HG03460 (cell line): ENCODE measurements around the gene C4A.
A peak's percentile ranks its signal among the peaks of the same experiment; 100 is the strongest.
"Not testable (repeated sequence)": the region's sequence is repeated elsewhere in the genome, so short reads cannot be mapped to it uniquely, and the experiment has no call there.

Source experiments
- ATAC-seq: cut with Tn5 transposase; IDR thresholded peaks from one replicate; pipeline ENCODE4 v1.9.1; 2021; ENCODE audit not compliant: unreplicated experiment

C4A gene

DNA sequence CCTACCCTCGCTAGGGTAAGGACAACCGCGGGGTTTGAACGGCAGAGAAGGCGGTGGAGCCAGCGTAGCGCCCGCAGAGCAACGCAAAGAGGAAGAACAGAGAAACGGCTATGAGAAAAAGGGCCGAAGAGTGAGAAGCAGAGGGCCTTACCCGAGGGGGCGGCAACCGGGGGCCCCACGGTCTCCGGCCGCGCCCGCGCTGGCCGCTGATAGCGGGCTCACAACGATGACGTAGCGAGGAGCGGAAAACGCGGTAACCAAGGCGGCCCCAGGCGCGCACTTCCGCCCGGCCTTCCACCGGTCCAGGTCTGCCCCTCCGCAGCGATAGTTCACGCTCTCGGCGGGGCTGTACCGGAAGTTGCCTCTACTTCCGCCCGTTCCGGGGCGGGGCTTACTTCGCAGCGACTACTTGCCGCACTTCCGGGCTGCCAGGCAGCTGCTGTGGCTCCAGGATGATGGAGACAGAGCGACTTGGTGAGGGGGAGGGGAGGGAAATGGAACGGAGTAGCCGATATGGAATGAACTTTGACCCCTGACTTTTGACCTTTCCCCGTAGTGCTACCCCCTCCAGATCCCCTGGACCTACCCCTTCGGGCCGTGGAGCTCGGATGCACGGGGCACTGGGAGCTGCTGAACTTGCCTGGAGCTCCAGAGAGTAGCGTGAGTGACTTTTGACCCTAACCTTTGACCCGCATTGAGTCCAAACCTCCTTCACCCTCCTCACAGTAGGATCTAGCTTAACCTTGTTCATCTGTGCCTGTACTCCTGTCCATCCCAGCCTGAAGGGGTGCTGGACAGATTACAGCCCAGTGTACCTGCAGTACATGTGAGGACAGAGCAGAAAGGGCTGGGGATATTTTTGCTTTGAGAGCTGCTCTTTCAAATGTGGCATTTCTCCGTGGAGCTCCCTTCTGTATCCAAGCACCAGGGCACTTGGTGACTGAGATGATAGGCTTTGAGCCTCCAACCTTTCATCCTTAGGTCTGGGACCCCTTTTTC is 22.8 kb upstream of the C4A start, which contains the start of the genes NELFE and SKIC2:
Gene NELFE (minus strand): TSS at position 231 of the 999 bp plus-strand sequence. CDS start 525 bp downstream, outside the sequence.
Gene SKIC2 (plus strand): TSS at position 435 of the 999 bp plus-strand sequence. CDS start 18 bp downstream, at position 453.
- peak; percentile 98 for ATAC-seq

DNA sequence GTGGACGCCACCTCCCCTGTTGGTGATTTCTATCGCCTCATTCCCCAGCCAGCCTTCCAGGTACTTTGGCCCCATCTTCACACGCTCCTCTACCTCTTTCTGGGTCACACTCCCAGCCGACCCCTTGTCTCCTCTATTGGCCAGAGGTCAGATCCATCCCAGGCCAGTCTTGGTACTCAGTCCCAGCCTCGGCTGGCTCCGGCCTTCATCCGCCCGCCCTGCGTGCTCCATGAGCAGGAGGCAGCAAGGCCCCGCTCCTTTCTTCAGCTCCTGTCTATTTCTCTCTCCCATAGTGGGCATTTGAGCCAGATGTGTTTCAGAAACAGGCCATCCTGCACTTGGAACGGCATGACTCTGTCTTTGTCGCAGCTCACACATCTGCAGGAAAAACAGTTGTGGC is 20.2 kb upstream of the C4A start:
- ATAC-seq, result no peak

DNA sequence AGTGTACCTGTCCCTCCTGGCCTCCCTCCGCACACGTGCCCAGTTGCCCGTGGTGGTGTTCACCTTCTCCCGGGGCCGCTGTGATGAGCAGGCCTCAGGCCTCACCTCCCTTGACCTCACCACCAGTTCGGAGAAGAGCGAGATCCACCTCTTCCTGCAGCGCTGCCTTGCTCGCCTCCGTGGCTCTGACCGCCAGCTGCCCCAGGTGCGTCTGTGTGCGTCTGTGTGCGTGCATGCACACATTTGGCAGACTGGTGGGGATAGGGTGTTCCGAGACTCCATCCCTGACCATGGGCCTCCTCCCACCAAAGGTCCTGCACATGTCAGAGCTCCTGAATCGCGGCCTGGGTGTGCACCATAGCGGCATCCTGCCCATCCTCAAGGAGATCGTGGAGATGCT is 17.9 kb upstream of the C4A start:
- no peak for ATAC-seq

DNA sequence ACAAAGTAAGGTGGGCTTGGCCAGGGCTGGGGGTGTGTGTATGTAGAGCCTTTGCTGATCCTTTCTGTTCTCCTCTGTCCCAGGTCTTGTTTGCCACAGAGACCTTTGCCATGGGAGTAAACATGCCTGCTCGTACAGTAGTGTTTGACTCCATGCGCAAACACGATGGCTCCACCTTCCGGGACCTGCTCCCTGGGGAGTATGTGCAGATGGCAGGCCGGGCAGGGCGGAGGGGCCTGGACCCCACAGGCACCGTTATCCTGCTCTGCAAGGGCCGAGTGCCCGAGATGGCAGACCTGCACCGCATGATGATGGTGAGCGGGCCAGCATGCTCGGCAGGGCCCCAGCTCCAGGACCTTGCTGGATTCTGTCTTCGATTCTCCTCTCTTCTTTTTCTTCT is 16.2 kb upstream of the C4A start:
- no peak for ATAC-seq

DNA sequence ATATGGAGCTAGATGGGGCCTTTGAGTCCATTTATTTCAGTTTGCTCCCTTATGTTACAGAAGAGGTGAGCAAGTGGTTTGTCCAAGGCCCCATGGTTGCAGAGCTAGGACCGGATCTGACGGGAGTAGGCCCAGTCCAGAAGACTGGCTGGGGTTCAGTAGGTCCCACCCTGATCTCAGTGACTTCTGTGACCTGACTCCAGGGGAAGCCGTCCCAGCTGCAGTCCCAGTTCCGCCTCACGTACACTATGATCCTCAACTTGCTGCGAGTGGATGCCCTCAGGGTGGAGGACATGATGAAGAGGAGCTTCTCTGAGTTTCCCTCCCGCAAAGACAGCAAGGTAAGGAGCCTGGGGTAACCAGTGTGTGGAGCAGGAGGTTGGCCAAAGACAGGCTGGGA is 15.4 kb upstream of the C4A start:
- ATAC-seq, result no peak

DNA sequence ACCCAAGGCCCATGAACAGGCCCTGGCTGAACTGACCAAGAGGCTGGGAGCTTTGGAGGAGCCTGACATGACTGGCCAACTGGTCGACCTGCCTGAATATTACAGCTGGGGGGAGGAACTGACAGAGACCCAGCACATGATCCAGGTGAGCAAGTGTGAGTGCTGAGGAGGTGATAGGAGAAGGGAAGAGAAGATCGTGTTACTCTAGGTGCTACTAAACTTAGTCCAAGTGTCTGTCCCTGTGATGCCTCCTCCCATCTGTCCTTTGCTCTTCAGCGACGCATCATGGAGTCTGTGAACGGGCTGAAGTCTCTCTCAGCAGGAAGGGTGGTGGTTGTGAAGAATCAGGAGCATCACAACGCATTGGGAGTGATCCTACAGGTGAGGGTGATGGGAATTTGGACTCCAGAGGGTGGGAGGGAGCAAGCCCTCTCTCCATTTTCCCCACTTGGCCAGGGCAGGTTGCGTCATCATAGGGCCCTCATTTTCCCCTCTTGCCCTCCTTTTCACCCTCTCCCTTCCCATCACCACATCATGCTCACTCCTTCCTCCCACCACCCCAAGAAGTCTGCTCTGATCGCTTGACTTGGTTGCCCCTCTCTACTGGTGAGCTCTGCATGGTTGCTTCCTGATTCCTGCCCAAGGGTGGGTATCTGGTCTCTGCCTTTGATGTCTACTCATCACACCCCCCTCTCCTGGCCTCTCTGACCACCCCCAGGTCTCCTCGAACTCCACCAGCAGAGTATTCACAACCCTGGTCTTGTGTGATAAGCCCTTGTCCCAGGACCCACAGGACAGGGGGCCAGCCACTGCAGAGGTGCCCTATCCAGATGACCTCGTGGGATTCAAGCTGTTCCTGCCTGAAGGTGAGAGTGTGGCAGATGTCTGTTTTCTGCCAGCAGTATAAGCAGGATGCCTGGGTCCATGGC is 14.6 kb upstream of the C4A start:
- ATAC-seq, result no peak

DNA sequence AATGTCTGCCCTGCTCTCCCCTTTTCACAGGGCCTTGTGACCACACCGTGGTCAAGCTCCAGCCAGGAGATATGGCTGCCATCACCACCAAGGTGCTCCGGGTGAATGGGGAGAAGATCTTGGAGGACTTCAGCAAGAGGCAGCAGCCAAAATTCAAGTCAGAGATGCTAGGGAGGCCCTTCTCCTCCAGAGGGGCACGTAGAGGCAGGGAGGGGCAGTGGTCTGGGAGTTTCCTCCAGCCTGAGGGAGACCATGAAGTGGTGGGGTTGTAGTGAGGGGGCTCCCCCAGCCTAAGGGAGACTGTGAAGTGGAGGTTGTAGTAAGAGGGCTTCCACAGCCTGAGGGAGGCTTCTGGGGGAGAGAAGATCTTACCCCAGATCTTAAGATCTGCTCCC is 13.9 kb upstream of the C4A start:
- no peak for ATAC-seq

DNA sequence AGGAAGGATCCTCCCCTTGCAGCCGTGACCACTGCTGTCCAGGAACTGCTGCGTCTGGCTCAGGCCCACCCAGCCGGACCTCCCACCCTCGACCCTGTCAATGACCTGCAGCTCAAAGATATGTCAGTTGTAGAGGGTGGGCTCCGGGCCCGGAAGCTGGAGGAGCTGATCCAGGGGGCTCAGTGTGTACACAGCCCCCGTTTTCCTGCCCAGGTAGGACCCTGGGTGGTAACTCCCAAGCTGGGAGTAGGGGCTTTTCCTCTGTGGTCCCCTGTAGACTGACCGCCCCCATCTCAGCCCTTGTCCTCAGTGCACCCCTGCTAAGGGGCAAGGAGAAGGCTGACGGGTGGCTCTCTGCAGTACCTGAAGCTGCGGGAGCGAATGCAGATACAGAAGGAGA is 13.5 kb upstream of the C4A start:
- no peak for ATAC-seq

DNA sequence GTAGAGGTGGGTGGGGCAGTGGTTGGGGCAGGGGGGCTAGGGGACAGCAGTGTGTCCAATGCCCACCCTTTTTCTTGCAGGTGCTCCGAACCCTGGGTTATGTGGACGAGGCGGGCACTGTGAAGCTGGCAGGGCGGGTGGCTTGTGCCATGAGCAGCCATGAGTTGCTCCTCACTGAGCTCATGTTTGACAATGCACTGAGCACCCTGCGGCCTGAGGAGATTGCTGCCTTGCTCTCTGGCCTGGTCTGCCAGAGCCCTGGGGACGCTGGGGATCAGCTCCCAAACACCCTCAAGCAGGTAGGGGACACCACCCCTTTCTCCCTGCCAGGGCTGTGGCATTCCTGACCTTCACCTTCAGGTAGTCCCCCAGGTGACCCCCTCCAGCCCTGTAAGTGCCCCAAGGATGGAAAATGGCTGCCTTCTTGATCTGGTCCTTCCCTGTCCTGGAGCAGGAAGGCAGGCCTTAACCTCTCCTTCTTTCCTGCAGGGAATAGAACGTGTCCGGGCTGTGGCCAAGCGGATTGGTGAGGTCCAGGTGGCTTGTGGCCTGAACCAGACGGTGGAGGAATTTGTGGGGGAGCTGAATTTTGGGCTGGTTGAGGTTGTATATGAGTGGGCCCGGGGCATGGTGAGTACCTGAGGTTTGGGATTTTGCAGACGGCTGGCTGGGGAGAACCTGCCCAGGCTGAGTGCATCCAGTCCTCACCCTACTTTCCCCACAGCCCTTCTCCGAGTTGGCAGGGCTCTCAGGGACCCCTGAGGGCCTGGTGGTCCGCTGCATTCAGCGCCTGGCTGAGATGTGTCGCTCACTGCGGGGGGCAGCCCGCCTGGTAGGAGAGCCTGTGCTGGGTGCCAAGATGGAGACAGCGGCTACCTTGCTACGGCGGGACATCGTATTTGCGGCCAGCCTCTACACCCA is 12.8 kb upstream of the C4A start:
- no peak for ATAC-seq

DNA sequence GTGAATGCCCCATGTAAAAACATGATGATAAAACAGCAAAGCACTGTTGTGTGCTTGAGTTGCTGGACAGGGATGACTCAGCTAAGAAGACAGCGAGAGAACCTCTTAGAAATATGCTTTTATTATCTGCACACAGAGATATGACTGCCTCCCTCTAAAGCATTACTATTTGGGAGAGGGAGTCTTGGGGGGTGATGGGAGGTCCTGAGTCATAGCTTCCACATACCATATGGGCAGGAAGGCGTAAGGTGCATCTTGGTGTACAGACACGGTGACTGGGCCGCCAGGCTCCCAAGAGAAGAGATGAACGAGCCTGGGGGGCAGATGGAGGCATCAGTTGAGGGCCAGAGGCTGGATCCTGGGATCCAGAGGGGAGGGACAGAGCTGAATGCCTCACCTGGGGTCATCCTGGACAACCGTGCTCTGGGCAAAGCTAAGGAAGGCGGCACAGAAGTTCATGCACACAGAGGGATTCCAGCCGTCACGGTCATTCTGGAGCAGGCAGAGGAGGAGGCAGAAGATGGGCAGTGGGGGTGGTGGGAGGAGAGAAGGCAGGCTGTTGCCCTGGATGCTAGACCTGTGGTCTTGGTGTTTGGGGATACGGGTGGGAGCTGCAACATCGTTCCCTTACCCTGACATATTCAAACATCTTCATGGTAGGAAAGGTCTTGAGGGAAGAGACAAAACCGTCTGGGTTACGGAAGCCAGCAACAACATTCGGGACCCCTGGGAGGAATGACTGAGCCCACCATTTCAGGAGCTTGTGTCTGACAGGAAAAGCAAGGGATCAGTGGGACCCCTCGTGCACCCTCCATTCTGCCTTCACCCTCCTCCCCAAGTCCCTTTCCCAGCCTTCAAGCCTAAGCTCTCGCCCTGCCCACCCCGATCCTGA is 11.9 kb upstream of the C4A start:
- no peak for ATAC-seq

DNA sequence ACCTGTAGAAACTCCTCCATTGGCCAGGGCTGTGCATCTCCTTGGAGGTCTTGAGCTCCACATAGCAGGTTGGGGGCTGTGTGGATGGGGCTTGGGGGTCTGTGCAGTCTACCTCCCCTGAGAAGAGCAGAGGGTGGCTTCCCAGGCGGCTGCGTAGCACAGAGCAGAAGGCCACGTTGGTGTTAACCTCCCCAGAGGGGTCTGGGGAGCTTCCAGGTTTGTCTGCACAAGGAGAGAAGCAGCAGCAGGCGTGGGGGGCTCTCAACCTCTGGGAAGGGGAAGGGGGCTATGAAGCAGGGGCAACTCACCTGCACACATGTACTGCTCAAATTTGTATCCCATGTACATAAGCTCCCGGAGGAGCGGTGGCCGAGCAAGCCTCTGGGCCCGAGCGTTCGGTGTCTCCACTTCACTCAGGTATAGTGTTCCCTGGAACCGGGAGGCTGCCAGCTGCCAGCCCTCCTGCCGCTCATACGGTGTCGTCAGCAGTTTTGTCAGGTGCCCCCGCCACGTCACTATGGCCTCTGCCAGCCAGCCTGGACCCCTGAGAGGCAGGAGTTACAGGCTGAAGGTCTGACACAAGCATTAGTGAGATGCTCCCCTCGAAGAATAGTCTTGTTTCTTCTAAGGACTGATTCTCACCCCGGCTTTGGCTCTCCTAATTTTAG is 11.1 kb upstream of the C4A start:
- no peak for ATAC-seq

DNA sequence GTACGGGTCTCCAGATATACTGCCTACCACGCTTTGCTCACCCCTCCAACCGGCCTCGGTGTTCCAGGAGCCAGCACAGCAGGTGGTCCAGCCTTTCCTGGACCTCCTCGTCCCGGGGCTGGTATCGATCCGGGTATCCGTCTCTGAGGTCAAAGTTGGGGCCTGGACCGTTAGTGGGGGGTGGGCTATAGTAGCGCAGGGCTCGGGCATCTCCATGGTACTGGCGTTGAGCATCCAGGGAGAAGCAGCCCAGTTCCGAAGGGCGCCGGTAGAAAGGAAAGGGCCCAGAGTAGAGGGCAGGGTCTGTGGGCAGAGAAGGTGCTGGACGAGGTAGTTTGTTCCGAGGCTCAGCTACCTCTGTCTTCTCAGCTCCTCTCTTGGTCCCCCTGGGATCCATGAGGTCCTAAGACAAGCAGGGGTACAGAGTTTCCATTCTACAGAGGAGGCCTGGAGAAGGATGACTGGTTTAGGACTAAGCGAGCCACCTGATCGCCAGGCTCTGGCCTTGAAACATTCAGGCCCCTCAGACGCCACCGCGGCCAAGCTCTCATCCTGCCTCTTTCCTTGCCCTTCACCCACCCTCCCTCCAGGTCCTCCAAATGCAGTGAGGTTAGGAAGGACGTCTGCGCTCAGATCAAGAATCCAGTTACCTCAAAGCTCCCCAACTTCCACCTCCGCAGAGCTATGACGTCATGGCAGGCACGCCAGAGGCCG is 10.4 kb upstream of the C4A start:
- ATAC-seq, result no peak

DNA sequence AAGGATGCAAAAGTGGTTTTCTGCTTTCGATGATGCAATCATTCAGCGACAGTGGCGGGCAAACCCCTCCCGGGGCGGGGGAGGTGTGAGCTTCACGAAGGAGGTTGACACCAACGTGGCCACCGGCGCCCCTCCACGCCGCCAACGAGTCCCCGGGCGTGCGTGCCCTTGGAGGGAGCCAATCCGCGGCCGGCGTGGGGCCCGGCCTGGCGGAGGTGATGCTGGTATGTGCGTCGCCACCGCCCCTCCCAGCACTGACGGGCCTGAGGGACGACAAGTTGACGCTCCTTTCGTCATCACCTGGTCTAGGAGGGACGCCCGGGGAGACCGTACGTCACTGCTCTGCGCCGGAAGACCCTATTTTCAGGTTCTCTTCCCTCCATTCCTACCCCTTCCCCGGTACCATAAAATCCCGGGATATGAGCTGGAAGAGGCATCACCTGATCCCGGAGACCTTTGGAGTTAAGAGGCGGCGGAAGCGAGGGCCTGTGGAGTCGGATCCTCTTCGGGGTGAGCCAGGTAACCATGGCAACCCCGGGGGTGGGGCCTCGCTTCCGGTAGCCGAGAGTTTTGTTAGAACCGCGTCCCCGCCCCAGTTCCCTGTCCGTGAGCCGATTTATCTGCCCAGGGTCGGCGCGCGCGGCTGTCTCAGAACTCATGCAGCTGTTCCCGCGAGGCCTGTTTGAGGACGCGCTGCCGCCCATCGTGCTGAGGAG is 9.7 kb upstream of the C4A start, which contains the start of gene DXO:
Gene DXO (minus strand): TSS at position 146 of the 716 bp plus-strand sequence. CDS start 463 bp downstream, outside the sequence.
- ATAC-seq, result peak; percentile 82

DNA sequence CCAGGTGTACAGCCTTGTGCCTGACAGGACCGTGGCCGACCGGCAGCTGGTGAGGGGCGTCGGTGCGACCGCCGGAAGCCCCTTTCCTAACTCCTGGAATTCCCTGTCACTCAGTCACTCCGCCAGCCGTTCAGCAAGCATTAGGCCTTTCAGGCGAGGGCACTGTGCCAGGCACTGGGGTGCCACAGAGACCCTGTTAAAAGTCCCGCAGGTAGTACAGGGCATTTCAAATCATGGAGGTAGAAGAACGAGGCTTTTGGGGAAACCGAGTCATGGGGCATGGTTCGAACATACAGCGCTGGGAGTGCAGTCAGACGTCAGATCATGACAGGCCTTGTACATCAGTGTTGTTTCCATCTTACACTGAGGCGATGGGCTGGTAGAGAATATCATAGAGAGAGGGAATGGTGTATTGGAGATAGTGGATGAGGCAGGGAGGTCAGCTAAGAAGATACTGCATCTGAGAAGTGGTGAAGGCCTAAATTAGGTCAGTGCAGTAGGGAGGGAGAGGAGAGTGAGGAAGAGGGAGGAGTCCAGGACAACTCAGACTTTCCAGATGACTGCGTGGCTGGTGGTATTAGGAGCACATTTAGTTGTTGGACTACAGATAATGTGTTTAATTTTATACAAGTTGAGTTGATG is 9.0 kb upstream of the C4A start:
- ATAC-seq, result no peak

DNA sequence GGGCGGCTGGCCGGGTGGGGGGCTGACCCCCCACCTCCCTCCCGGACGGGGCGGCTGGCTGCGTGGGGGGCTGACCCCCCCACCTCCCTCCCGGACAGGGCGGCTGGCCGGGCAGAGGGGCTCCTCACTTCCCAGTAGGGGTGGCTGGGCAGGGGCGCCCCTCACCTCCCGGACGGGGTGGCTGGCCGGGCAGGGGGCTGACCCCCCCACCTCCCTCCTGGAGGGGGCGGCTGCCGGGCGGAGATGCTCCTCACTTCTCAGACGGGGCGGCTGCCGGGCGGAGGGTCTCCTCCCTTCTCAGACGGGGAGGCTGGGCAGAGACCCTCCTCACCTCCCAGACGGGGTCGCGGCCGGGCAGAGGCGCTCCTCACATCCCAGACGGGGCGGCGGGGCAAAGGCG is 5.8 kb upstream of the C4A start:
- ATAC-seq, result not testable (repeated sequence)

DNA sequence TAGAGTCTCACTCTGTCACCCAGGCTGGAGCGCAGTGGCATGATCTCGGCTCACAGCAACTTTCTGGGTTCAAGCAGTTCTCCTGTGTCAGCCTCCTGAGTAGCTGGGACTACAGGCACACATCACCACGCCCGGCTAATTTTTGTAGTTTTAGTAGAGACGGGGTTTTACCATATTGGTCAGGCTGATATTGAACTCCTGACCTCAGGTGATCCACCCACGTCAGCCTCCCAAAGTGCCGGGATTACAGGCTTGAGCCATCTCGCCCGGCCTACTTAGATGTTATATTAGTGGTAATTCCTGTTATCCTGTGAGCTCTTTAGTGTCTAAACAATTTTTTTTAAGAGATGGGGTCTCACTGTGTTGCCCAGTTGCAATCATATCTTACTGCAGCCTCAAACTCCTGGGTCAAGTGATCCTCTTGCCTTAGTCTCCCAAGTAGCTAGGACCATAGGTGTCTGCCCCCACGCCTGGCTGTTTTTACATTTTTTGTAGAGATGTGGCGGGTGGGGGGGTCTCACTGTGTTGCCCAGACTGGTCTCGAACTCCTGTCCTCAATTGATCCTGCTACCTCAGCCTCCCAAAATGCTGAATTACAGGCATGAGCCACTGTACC is 3.9 kb upstream of the C4A start:
- ATAC-seq, result no peak

DNA sequence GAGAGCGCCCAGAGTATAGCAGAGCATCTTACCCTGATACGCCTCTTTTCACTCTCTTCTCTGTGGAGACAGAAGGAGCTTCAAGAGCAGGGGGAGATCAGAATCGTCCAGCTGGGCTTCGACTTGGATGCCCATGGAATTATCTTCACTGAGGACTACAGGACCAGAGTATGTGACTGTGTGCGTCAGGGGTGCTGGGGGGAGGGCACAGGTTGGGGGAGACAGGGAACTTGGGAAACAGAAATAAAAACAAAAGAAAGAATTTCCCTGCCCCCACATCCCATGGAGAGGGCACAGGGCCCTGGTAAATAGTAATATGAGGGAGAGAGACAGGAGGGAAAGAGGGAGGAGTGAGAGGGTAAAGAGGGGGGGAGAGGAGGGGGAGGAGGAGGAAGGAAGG is 3.0 kb upstream of the C4A start:
- no peak for ATAC-seq
